Islet of Langerhans (tissue), 1 donor: ENCODE results near the gene AXIN1.
"Not testable (repeated sequence)": the region's sequence is repeated elsewhere in the genome, so short reads cannot be mapped to it uniquely, and the experiment has no call there.

Experiments
- FAIRE-seq: peaks from one replicate; lab custom pipeline; 2011; peaks lifted over from hg19 to GRCh38; lab: Jason Lieb, UNC

Gene AXIN1

GRCh38 chr16:333406-334094 lies 19.0 kb downstream of the AXIN1 start:
- no peak for FAIRE-seq

GRCh38 chr16:331181-331814 lies 21.2 kb downstream of the AXIN1 start:
- not testable (repeated sequence) for FAIRE-seq

- no peak for FAIRE-seq
Observed at GRCh38 chr16:330741-331140, 21.8 kb downstream of the AXIN1 start.

GRCh38 chr16:325375-326145 lies 27.0 kb downstream of the AXIN1 start:
- no peak for FAIRE-seq

- no peak for FAIRE-seq
Observed at GRCh38 chr16:324451-325334, 27.8 kb downstream of the AXIN1 start.

GRCh38 chr16:324201-324450 lies 28.4 kb downstream of the AXIN1 start:
- no peak for FAIRE-seq

- no peak for FAIRE-seq
Observed at GRCh38 chr16:322476-323143, 29.9 kb downstream of the AXIN1 start.

- no peak for FAIRE-seq
Observed at GRCh38 chr16:321532-321931, 31.0 kb downstream of the AXIN1 start.

- no peak for FAIRE-seq
Observed at GRCh38 chr16:320206-320605, 32.3 kb downstream of the AXIN1 start.

- no peak for FAIRE-seq
Observed at GRCh38 chr16:318628-319027, 33.9 kb downstream of the AXIN1 start.

GRCh38 chr16:317583-317982 lies 34.9 kb downstream of the AXIN1 start:
- FAIRE-seq: no peak

GRCh38 chr16:316741-317464 lies 35.6 kb downstream of the AXIN1 start:
- no peak for FAIRE-seq

- no peak for FAIRE-seq
Observed at GRCh38 chr16:314795-315299, 37.7 kb downstream of the AXIN1 start.

GRCh38 chr16:314351-314750 lies 38.2 kb downstream of the AXIN1 start:
- no peak for FAIRE-seq

GRCh38 chr16:311725-312124 lies 40.8 kb downstream of the AXIN1 start:
- no peak for FAIRE-seq

- no peak for FAIRE-seq
Observed at GRCh38 chr16:309476-309875, 43.0 kb downstream of the AXIN1 start.

GRCh38 chr16:307691-308312 lies 44.7 kb downstream of the AXIN1 start:
- no peak for FAIRE-seq

- peak; percentile 84 for FAIRE-seq
Observed at GRCh38 chr16:306911-307370, 45.6 kb downstream of the AXIN1 start.

- FAIRE-seq: no peak
Observed at GRCh38 chr16:305916-306626, 46.5 kb downstream of the AXIN1 start.
